GM12878 (cell line): ENCODE results near the gene MYOZ2. TPM values are rescaled to one million over a fixed set of nuclear protein-coding genes. Genes with fewer than 3 reads are reported as not detected.

Source experiments
- polyA plus RNA-seq, 11 experiments: library from polyadenylated mRNA; depleted of rRNA in 4 of 11; unstranded in 6 of 11; stranded (reverse) in 5 of 11; fragments of >200 nt; fragmentation: Nextera tagmentation in 4 of 11; fragmentation: Illumina TruSeq in 1 of 11; extraction: Ambion mirVana in 4 of 11; extraction: Trizol in 1 of 11; gene quantifications; 1 replicate in 1 of 11; 2 replicates in 10 of 11; pipeline versions ENCODE4 v1.2.1 to v1.2.3, GENCODE V29; 2011 to 2016; ENCODE audit warnings: inconsistent platforms in 2 of 11, missing spikeins in 2 of 11, low read depth in 1 of 11
- total RNA-seq, 4 experiments: library from RNA; depleted of rRNA in 3 of 4; stranded (reverse); fragments of >200 nt in 3 of 4; fragmentation: Illumina TruSeq in 1 of 4; extraction: Trizol in 1 of 4; gene quantifications; 2 replicates each; pipeline versions ENCODE4 v1.2.1 to v1.2.3, GENCODE V29; 2013 to 2021

Gene MYOZ2
- total and polyA plus RNA-seq, 10 of the 15 experiments (the other 5 are each of a cell fraction or from before 2014, with no cell fraction given), result not detected

Other genes with a start within 250 kb of the MYOZ2 start
- 0.34 and 0.60 TPM in 2 replicates for gene SYNPO2, start 247.0 kb upstream of the MYOZ2 start, total RNA-seq (2014; rRNA removed)
- 0.27 and 0.37 TPM in 2 replicates for gene SYNPO2, start 247.0 kb upstream of the MYOZ2 start, total RNA-seq (2014; rRNA removed; fragmentation: Illumina TruSeq; extraction: Trizol)
- gene SYNPO2, start 247.0 kb upstream of the MYOZ2 start, total RNA-seq (2021), result 0.31 and 0.40 TPM in 2 replicates
- gene SYNPO2, start 247.0 kb upstream of the MYOZ2 start, polyA plus RNA-seq (2011; rRNA removed), result 0.14 and 0.30 TPM in 2 replicates
- gene SYNPO2, start 247.0 kb upstream of the MYOZ2 start, polyA plus RNA-seq (2014; fragmentation: Illumina TruSeq; extraction: Trizol), result 0.34 and 0.38 TPM in 2 replicates
- under 1 TPM; 0.04 to 0.11 TPM for gene SYNPO2, start 247.0 kb upstream of the MYOZ2 start, polyA plus RNA-seq (2014; fragmentation: Nextera tagmentation; extraction: Ambion mirVana)
- gene SYNPO2, start 247.0 kb upstream of the MYOZ2 start, polyA plus RNA-seq (2014; rRNA removed), result 0.29 and 0.41 TPM in 2 replicates
- under 1 TPM; 0.11 to 0.32 TPM for gene SYNPO2, start 247.0 kb upstream of the MYOZ2 start, polyA plus RNA-seq (2016; fragmentation: Nextera tagmentation; extraction: Ambion mirVana)
- 2.8 and 2.9 TPM in 2 replicates for gene USP53, start 76.9 kb downstream of the MYOZ2 start, total RNA-seq (2014; rRNA removed)
- 3.6 and 4.0 TPM in 2 replicates for gene USP53, start 76.9 kb downstream of the MYOZ2 start, total RNA-seq (2014; rRNA removed; fragmentation: Illumina TruSeq; extraction: Trizol)
- gene USP53, start 76.9 kb downstream of the MYOZ2 start, total RNA-seq (2021), result 2.5 and 2.9 TPM in 2 replicates
- gene USP53, start 76.9 kb downstream of the MYOZ2 start, polyA plus RNA-seq (2011; rRNA removed), result 0.23 and 0.43 TPM in 2 replicates
- gene USP53, start 76.9 kb downstream of the MYOZ2 start, polyA plus RNA-seq (2014; fragmentation: Illumina TruSeq; extraction: Trizol), result 4.0 and 4.2 TPM in 2 replicates
- 1 to 10 TPM in 1 of 2 experiments, under 1 TPM in 1; 0.63 to 1.1 TPM for gene USP53, start 76.9 kb downstream of the MYOZ2 start, polyA plus RNA-seq (2014; fragmentation: Nextera tagmentation; extraction: Ambion mirVana)
- gene USP53, start 76.9 kb downstream of the MYOZ2 start, polyA plus RNA-seq (2014; rRNA removed), result 2.2 and 3.0 TPM in 2 replicates
- gene USP53, start 76.9 kb downstream of the MYOZ2 start, polyA plus RNA-seq (2016; fragmentation: Nextera tagmentation; extraction: Ambion mirVana), result 1 to 10 TPM; 3.0 to 3.7 TPM
- gene FABP2, start 186.3 kb downstream of the MYOZ2 start, total RNA-seq (2014; rRNA removed), result not detected in 2 replicates
- not detected in 2 replicates for gene FABP2, start 186.3 kb downstream of the MYOZ2 start, total RNA-seq (2014; rRNA removed; fragmentation: Illumina TruSeq; extraction: Trizol)
- not detected in 2 replicates for gene FABP2, start 186.3 kb downstream of the MYOZ2 start, total RNA-seq (2021)
- gene FABP2, start 186.3 kb downstream of the MYOZ2 start, polyA plus RNA-seq (2011; rRNA removed), result not detected in 2 replicates
- gene FABP2, start 186.3 kb downstream of the MYOZ2 start, polyA plus RNA-seq (2014; fragmentation: Illumina TruSeq; extraction: Trizol), result not detected in 2 replicates
- not detected for gene FABP2, start 186.3 kb downstream of the MYOZ2 start, polyA plus RNA-seq (2014; fragmentation: Nextera tagmentation; extraction: Ambion mirVana)
- not detected in 2 replicates for gene FABP2, start 186.3 kb downstream of the MYOZ2 start, polyA plus RNA-seq (2014; rRNA removed)
- gene FABP2, start 186.3 kb downstream of the MYOZ2 start, polyA plus RNA-seq (2016; fragmentation: Nextera tagmentation; extraction: Ambion mirVana), result not detected